Neural progenitor cell (in vitro differentiated cells): ENCODE data around the gene HYAL3. TPM values are rescaled to one million over a fixed set of nuclear protein-coding genes. Genes with fewer than 3 reads are reported as not detected.
"Not testable (repeated sequence)": the region's sequence is repeated elsewhere in the genome, so short reads cannot be mapped to it uniquely, and the experiment has no call there.

Experiments used
- DNase-seq: peaks from one replicate; pipeline ENCODE4 v3.0.0-alpha.2; 2016; ENCODE audit warnings: low spot score
- H2AFZ ChIP-seq: fragments of 200-600 bp; sonication (generic); replicated peaks from 2 replicates; pipeline ENCODE4 v1.6.1; 2016; ENCODE audit warnings: antibody characterized with exemption
- H3F3A ChIP-seq: fragments of 200-600 bp; sonication (generic); 2 replicates; pipeline ENCODE4 v1.6.1; 2016; ENCODE audit warnings: antibody characterized with exemption, low read depth
- H3K27ac ChIP-seq: fragments of 200-600 bp; sonication (generic); 2 replicates; pipeline ENCODE4 v1.5.1; 2016; ENCODE audit warnings: mild to moderate bottlenecking
- H3K27me3 ChIP-seq: fragments of 200-600 bp; sonication (generic); 2 replicates; pipeline ENCODE4 v1.6.1; 2016; ENCODE audit warnings: mild to moderate bottlenecking, moderate library complexity
- H3K36me3 ChIP-seq: fragments of 200-600 bp; sonication (generic); 2 replicates; pipeline ENCODE4 v1.5.1; 2016
- H3K4me1 ChIP-seq: fragments of 200-600 bp; sonication (generic); 2 replicates; pipeline ENCODE4 v1.6.1; 2016; ENCODE audit warnings: mixed run types
- H3K4me2 ChIP-seq: fragments of 200-600 bp; sonication (generic); 2 replicates; pipeline ENCODE4 v1.6.1; 2016
- H3K4me3 ChIP-seq: fragments of 200-600 bp; sonication (generic); 2 replicates; pipeline ENCODE4 v1.5.1; 2016
- H3K79me2 ChIP-seq: fragments of 200-600 bp; sonication (generic); 2 replicates; pipeline ENCODE4 v1.6.1; 2016; ENCODE audit warnings: low read depth
- H3K9ac ChIP-seq: fragments of 200-600 bp; sonication (generic); 2 replicates; pipeline ENCODE4 v1.6.1; 2016
- H3K9me3 ChIP-seq: fragments of 200-600 bp; sonication (generic); 2 replicates; pipeline ENCODE4 v1.5.1; 2016; ENCODE audit warnings: low read depth
- H4K20me1 ChIP-seq: fragments of 200-600 bp; sonication (generic); 2 replicates; pipeline ENCODE4 v1.6.1; 2016; ENCODE audit warnings: low read depth
- H3K27ac Mint-ChIP-seq: 3 replicates; pipeline ENCODE4 v1.8.0; 2021; ENCODE audit warnings: mixed read lengths
- H3K27me3 Mint-ChIP-seq: 2 replicates; pipeline ENCODE4 v1.8.0; 2022; ENCODE audit warnings: low read depth, mild to moderate bottlenecking, inconsistent platforms, moderate library complexity, mixed read lengths; ENCODE audit not compliant: insufficient read depth
- H3K36me3 Mint-ChIP-seq: 3 replicates; pipeline ENCODE4 v1.8.0; 2021; ENCODE audit warnings: mixed read lengths
- H3K4me1 Mint-ChIP-seq: 3 replicates; pipeline ENCODE4 v1.8.0; 2021; ENCODE audit warnings: mixed read lengths
- H3K4me3 Mint-ChIP-seq: 3 replicates; pipeline ENCODE4 v1.8.0; 2021; ENCODE audit warnings: mild to moderate bottlenecking, moderate library complexity, mixed read lengths
- H3K9me3 Mint-ChIP-seq: 3 replicates; pipeline ENCODE4 v1.8.0; 2020; ENCODE audit warnings: mixed read lengths
- CTCF ChIP-seq: fragments of 200-600 bp; sonication (generic); IDR thresholded peaks from 2 replicates; pipeline ENCODE4 v1.5.1; 2017; ENCODE audit warnings: antibody characterized with exemption, mild to moderate bottlenecking
- EZH2 ChIP-seq: fragments of 200-600 bp; sonication (generic); IDR thresholded peaks from 2 replicates; pipeline ENCODE4 v1.6.1; 2017; ENCODE audit warnings: antibody characterized with exemption, mild to moderate bottlenecking, moderate library complexity
- EZH2phosphoT487 ChIP-seq: fragments of 200-600 bp; sonication (generic); IDR thresholded peaks from 2 replicates; pipeline ENCODE4 v1.6.1; 2017; ENCODE audit warnings: antibody characterized with exemption
- total RNA-seq: library from RNA; depleted of rRNA; stranded (reverse); fragments of >200 nt; gene quantifications from 2 replicates; pipeline ENCODE4 v1.2.3, GENCODE V29; 2015; ENCODE audit warnings: low replicate concordance

The HYAL3 gene
- total RNA-seq, 1 donor from 2014 or later = 2.2 TPM

- Mint-ChIP-seq H3K27me3 (peaks cover 2% of the 10 kb centered on the region), H3K36me3 (peaks cover 41% of the 10 kb centered on the region), H3K4me3 (no peak overlapping the region), H3K4me1 (peaks cover 27% of the 10 kb centered on the region), H3K9me3 (peaks cover 2% of the 10 kb centered on the region), H3K27ac (no peak overlapping the region)
- H3K9me3 ChIP-seq = no peaks in the 10 kb centered on the region
- H3F3A ChIP-seq = peaks cover 16% of the 10 kb centered on the region
- peaks cover 36% of the 10 kb centered on the region for H4K20me1 ChIP-seq
- no peak overlapping the region for H3K9ac ChIP-seq
- no peak overlapping the region for H3K4me2 ChIP-seq
- peaks cover 37% of the 10 kb centered on the region for H3K79me2 ChIP-seq
- no peak overlapping the region for H2AFZ ChIP-seq
- H3K4me3 ChIP-seq = no peak overlapping the region
- no peaks in the 10 kb centered on the region for H3K27me3 ChIP-seq
- H3K4me1 ChIP-seq = peaks cover 22% of the 10 kb centered on the region
- H3K27ac ChIP-seq = no peak overlapping the region
- no peak for TF ChIP-seq EZH2phosphoT487
- TF ChIP-seq EZH2 = no peak
- TF ChIP-seq CTCF = no peak
- DNase-seq = no peak
- H3K36me3 ChIP-seq = no peaks in the 10 kb centered on the region
Observed at GRCh38 chr3:50317300-50317699, 18.1 kb upstream of the HYAL3 start.

GRCh38 chr3:50316657-50317242 is 17.5 kb upstream of the HYAL3 start:
- Mint-ChIP-seq H3K27me3 (peaks cover 2% of the 10 kb centered on the region), H3K9me3 (peaks cover 2% of the 10 kb centered on the region), H3K27ac (no peak overlapping the region), H3K4me1 (peaks cover 26% of the 10 kb centered on the region), H3K36me3 (peaks cover 41% of the 10 kb centered on the region), H3K4me3 (peak overlapping the region; percentile 0)
- Histone ChIP-seq H3K79me2 (peaks cover 37% of the 10 kb centered on the region), H3K36me3 (no peaks in the 10 kb centered on the region), H3K4me1 (peaks cover 18% of the 10 kb centered on the region), H3K27ac (no peak overlapping the region), H4K20me1 (peaks cover 36% of the 10 kb centered on the region), H3F3A (peaks cover 10% of the 10 kb centered on the region), H3K9ac (no peak overlapping the region), H3K27me3 (no peaks in the 10 kb centered on the region), H3K4me2 (no peak overlapping the region), H2AFZ (no peak overlapping the region), H3K4me3 (no peak overlapping the region), H3K9me3 (no peaks in the 10 kb centered on the region)
- no peak for DNase-seq
- TF ChIP-seq EZH2phosphoT487 (no peak), CTCF (no peak), EZH2 (no peak)

GRCh38 chr3:50314816-50315215 is 15.6 kb upstream of the HYAL3 start:
- Mint-ChIP-seq H3K4me1 (peaks cover 17% of the 10 kb centered on the region), H3K9me3 (peaks cover 7% of the 10 kb centered on the region), H3K4me3 (no peak overlapping the region), H3K27me3 (peaks cover 3% of the 10 kb centered on the region), H3K36me3 (peaks cover 42% of the 10 kb centered on the region), H3K27ac (no peak overlapping the region)
- Histone ChIP-seq H3K27ac (no peak overlapping the region), H3K27me3 (no peaks in the 10 kb centered on the region), H2AFZ (no peak overlapping the region), H3K4me1 (peaks cover 12% of the 10 kb centered on the region), H4K20me1 (peaks cover 26% of the 10 kb centered on the region), H3K79me2 (peaks cover 27% of the 10 kb centered on the region), H3F3A (peaks cover 2% of the 10 kb centered on the region), H3K9ac (no peak overlapping the region), H3K36me3 (no peaks in the 10 kb centered on the region), H3K4me3 (no peak overlapping the region), H3K9me3 (peaks cover under 1% of the 10 kb centered on the region), H3K4me2 (no peak overlapping the region)
- TF ChIP-seq EZH2 (no peak), EZH2phosphoT487 (no peak)
- no peak for DNase-seq

GRCh38 chr3:50314342-50314741 is 15.1 kb upstream of the HYAL3 start:
- peaks cover 22% of the 10 kb centered on the region for H3K79me2 ChIP-seq
- H3K27ac Mint-ChIP-seq = no peak overlapping the region
- H3K4me3 ChIP-seq = no peak overlapping the region
- H3K9me3 Mint-ChIP-seq = peaks cover 11% of the 10 kb centered on the region
- H3K4me3 Mint-ChIP-seq = no peak overlapping the region
- no peak for DNase-seq
- peaks cover 7% of the 10 kb centered on the region for H3K4me1 ChIP-seq
- H3K27me3 ChIP-seq = no peaks in the 10 kb centered on the region
- peaks cover 12% of the 10 kb centered on the region for H3K4me1 Mint-ChIP-seq
- no peaks in the 10 kb centered on the region for H3K36me3 ChIP-seq
- H3K27ac ChIP-seq = no peak overlapping the region
- H3K27me3 Mint-ChIP-seq = peaks cover 3% of the 10 kb centered on the region
- no peak overlapping the region for H3K4me2 ChIP-seq
- peaks cover 6% of the 10 kb centered on the region for H3K9me3 ChIP-seq
- H3K9ac ChIP-seq = no peak overlapping the region
- peaks cover 43% of the 10 kb centered on the region for H3K36me3 Mint-ChIP-seq
- peaks cover 21% of the 10 kb centered on the region for H4K20me1 ChIP-seq
- no peak for TF ChIP-seq EZH2
- TF ChIP-seq CTCF = no peak
- no peak for TF ChIP-seq EZH2phosphoT487
- H2AFZ ChIP-seq = no peak overlapping the region
- no peaks in the 10 kb centered on the region for H3F3A ChIP-seq

- H3K4me1 Mint-ChIP-seq, H3K9ac ChIP-seq, H3K79me2 ChIP-seq, H4K20me1 ChIP-seq, H3K4me2 ChIP-seq, H3K27ac ChIP-seq, H3F3A ChIP-seq, H3K4me3 Mint-ChIP-seq, H3K4me1 ChIP-seq, H3K4me3 ChIP-seq, H3K36me3 ChIP-seq, H2AFZ ChIP-seq, H3K27ac Mint-ChIP-seq, H3K27me3 Mint-ChIP-seq, H3K27me3 ChIP-seq, DNase-seq: not testable (repeated sequence)
- peaks cover 29% of the 10 kb centered on the region for H3K36me3 Mint-ChIP-seq
- peaks cover 19% of the 10 kb centered on the region for H3K9me3 Mint-ChIP-seq
- peaks cover 23% of the 10 kb centered on the region for H3K9me3 ChIP-seq
Observed at GRCh38 chr3:50312041-50312440, 12.8 kb upstream of the HYAL3 start.
